ENCODE data around the gene PPP3CA. TPM values are rescaled to one million over a fixed set of nuclear protein-coding genes. Genes with fewer than 3 reads are reported as not detected.

PPP3CA gene
- total RNA-seq, 1 donor from 2014 or later, result 48.0 TPM

- no peak for TF ChIP-seq CTCF (IDR thresholded peaks at IDR 0.05)
- intact Hi-C loops (cut with DNase I), result no loop called here
- DNase-seq, result no peak
- Histone ChIP-seq H3K27ac (no peak overlapping the region), H3K27me3 (no peaks in the 10 kb centered on the region), H3K9me3 (no peaks in the 10 kb centered on the region), H3K4me3 (no peak overlapping the region), H3K36me3 (no peaks in the 10 kb centered on the region), H3K4me1 (no peaks in the 10 kb centered on the region)
- no peak for ATAC-seq
These were observed 231.4 kb downstream of the PPP3CA start for GRCh38 chr4:101115887-101116286.

- Histone ChIP-seq H3K9me3 (no peaks in the 10 kb centered on the region), H3K4me1 (no peaks in the 10 kb centered on the region), H3K27me3 (no peaks in the 10 kb centered on the region), H3K27ac (no peak overlapping the region), H3K4me3 (no peak overlapping the region), H3K36me3 (no peaks in the 10 kb centered on the region)
- no peak for ATAC-seq
- intact Hi-C loops (cut with DNase I), result no loop called here
- no peak for DNase-seq
- TF ChIP-seq CTCF (IDR thresholded peaks at IDR 0.05), result no peak
These were observed 232.4 kb downstream of the PPP3CA start for GRCh38 chr4:101114936-101115372.

- TF ChIP-seq CTCF (IDR thresholded peaks at IDR 0.05), result no peak
- intact Hi-C loops (cut with DNase I), result no loop called here
- DNase-seq (no peak), ATAC-seq (no peak)
- Histone ChIP-seq H3K27me3 (no peaks in the 10 kb centered on the region), H3K4me1 (peaks cover 34% of the 10 kb centered on the region), H3K4me3 (no peak overlapping the region), H3K36me3 (peaks cover 9% of the 10 kb centered on the region), H3K9me3 (no peaks in the 10 kb centered on the region), H3K27ac (no peak overlapping the region)
These were observed 242.8 kb downstream of the PPP3CA start for GRCh38 chr4:101104312-101105052.

GRCh38 chr4:101103381-101104142, 243.8 kb downstream of the PPP3CA start:
- Histone ChIP-seq H3K36me3 (peaks cover 8% of the 10 kb centered on the region), H3K4me3 (no peak overlapping the region), H3K27me3 (no peaks in the 10 kb centered on the region), H3K9me3 (no peaks in the 10 kb centered on the region), H3K4me1 (peaks cover 34% of the 10 kb centered on the region), H3K27ac (no peak overlapping the region)
- DNase-seq (no peak), ATAC-seq (peak; percentile 62)
- TF ChIP-seq CTCF (IDR thresholded peaks at IDR 0.05), result no peak
- intact Hi-C loops (cut with DNase I), result no loop called here

GRCh38 chr4:101102114-101102742, 245.1 kb downstream of the PPP3CA start:
- DNase-seq, result no peak

More at GRCh38 chr4:101102114-101102742, 245.1 kb downstream of the PPP3CA start:
- Histone ChIP-seq H3K27ac (no peak overlapping the region), H3K4me3 (no peak overlapping the region), H3K27me3 (no peaks in the 10 kb centered on the region), H3K4me1 (peaks cover 34% of the 10 kb centered on the region), H3K36me3 (no peaks in the 10 kb centered on the region), H3K9me3 (no peaks in the 10 kb centered on the region)
- intact Hi-C loops (cut with DNase I), result no loop called here
- TF ChIP-seq CTCF (IDR thresholded peaks at IDR 0.05), result no peak
- no peak for ATAC-seq
